Measurements from ENCODE around the gene GRK2. TPM values are rescaled to one million over a fixed set of nuclear protein-coding genes. Genes with fewer than 3 reads are reported as not detected.

The GRK2 gene
- total and polyA plus RNA-seq, 9 of the 15 experiments (the other 6 are each of a cell fraction or from before 2014, with no cell fraction given), result 0.24 to 95.8 (median 56.5) TPM

DNA sequence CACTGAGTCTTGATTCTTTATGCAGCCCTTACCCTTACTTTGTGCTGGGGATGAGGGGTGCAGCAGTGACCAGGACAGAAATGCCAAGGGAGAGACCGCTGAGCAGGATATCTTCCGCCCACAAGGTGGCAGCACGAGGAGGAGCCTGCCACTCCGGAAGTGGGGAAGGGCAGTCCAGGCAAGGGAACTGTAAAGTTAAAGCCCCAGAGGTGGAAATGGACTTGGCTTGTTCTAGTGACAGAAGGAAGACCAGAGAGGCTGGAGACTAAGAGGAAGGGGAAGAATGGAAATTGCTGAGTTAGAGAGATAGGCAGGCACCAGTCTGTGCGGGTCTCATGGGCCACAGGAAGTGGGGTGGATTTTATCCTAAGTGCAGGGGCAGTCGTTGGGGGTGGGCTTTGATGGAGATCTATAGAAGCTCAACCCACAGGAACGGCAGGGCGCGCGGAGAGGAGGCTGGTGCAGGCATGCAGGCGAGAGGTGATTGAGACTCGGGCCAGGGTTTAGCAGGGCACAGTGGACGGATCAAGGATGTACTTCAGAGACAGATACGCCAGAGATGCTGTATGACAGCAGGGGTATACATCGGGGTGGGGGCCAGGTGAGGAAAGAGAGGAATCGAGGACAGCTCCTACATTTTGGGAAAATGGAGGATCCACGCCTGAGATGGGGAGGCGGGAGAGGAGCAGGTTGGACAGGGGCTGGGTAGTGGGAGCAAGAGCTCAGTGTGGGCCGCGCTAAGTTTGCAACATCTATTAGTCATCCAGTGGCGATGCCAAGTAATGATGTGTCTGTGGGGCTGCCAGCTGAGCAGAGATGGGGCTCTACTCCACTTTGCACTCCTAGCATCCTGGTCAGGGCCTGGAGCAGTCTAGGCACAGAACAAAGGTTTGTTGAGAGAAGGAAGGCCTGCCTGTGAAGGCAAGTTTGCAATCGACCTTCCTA lies 3.3 kb upstream of the GRK2 start (continued):
- TF ChIP-seq ZNF217 (CRISPR knock-in tag; IDR thresholded peaks at IDR 0.05) (no peak), STAT5A (IDR thresholded peaks at IDR 0.05; ENCODE audit: borderline replicate concordance, low read length) (no peak), FOXK2 (conservative IDR thresholded peaks at IDR 0.05 in 1 of 2, IDR thresholded peaks at IDR 0.05 in 1 of 2; ENCODE audit: low read depth in 2 of 2) (0 out of 4 replicates have a peak, but pooled peaks of 1 of the 2 experiments have one; percentile 26), HCFC1 (IDR thresholded peaks at IDR 0.05; ENCODE audit: low read depth, low read length) (peak; percentile 56; the same call in 1 of the 2 replicates), PRMT5 (CRISPR knock-in tag; IDR thresholded peaks at IDR 0.05) (no peak), KAT7 (CRISPR knock-in tag; IDR thresholded peaks at IDR 0.05; ENCODE audit: borderline replicate concordance) (no peak; the same call in 1 of the 2 replicates), SRSF7 (optimal IDR thresholded peaks at IDR 0.05; ENCODE audit: low read depth, low read length) (no peak), L3MBTL2 (IDR thresholded peaks at IDR 0.05) (peak; percentile 37), TEAD2 (tag; IDR thresholded peaks at IDR 0.05) (no peak), ZFP30 (CRISPR knock-in tag; IDR thresholded peaks at IDR 0.05; ENCODE audit: borderline replicate concordance) (no peak)
- TF ChIP-seq, protein P1, sequence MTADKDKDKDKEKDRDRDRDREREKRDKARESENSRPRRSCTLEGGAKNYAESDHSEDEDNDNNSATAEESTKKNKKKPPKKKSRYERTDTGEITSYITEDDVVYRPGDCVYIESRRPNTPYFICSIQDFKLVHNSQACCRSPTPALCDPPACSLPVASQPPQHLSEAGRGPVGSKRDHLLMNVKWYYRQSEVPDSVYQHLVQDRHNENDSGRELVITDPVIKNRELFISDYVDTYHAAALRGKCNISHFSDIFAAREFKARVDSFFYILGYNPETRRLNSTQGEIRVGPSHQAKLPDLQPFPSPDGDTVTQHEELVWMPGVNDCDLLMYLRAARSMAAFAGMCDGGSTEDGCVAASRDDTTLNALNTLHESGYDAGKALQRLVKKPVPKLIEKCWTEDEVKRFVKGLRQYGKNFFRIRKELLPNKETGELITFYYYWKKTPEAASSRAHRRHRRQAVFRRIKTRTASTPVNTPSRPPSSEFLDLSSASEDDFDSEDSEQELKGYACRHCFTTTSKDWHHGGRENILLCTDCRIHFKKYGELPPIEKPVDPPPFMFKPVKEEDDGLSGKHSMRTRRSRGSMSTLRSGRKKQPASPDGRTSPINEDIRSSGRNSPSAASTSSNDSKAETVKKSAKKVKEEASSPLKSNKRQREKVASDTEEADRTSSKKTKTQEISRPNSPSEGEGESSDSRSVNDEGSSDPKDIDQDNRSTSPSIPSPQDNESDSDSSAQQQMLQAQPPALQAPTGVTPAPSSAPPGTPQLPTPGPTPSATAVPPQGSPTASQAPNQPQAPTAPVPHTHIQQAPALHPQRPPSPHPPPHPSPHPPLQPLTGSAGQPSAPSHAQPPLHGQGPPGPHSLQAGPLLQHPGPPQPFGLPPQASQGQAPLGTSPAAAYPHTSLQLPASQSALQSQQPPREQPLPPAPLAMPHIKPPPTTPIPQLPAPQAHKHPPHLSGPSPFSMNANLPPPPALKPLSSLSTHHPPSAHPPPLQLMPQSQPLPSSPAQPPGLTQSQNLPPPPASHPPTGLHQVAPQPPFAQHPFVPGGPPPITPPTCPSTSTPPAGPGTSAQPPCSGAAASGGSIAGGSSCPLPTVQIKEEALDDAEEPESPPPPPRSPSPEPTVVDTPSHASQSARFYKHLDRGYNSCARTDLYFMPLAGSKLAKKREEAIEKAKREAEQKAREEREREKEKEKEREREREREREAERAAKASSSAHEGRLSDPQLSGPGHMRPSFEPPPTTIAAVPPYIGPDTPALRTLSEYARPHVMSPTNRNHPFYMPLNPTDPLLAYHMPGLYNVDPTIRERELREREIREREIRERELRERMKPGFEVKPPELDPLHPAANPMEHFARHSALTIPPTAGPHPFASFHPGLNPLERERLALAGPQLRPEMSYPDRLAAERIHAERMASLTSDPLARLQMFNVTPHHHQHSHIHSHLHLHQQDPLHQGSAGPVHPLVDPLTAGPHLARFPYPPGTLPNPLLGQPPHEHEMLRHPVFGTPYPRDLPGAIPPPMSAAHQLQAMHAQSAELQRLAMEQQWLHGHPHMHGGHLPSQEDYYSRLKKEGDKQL (CRISPR knock-in tag; IDR thresholded peaks at IDR 0.05; ENCODE audit: borderline replicate concordance), result no peak
- TF ChIP-seq, protein P2, sequence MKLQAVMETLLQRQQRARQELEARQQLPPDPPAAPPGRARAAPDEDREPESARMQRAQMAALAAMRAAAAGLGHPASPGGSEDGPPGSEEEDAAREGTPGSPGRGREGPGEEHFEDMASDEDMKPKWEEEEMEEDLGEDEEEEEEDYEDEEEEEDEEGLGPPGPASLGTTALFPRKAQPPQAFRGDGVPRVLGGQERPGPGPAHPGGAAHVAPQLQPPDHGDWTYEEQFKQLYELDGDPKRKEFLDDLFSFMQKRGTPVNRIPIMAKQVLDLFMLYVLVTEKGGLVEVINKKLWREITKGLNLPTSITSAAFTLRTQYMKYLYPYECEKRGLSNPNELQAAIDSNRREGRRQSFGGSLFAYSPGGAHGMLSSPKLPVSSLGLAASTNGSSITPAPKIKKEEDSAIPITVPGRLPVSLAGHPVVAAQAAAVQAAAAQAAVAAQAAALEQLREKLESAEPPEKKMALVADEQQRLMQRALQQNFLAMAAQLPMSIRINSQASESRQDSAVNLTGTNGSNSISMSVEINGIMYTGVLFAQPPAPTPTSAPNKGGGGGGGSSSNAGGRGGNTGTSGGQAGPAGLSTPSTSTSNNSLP (IDR thresholded peaks at IDR 0.05; ENCODE audit: borderline replicate concordance, low read depth, low read length), result no peak
- TF ChIP-seq, protein P3, sequence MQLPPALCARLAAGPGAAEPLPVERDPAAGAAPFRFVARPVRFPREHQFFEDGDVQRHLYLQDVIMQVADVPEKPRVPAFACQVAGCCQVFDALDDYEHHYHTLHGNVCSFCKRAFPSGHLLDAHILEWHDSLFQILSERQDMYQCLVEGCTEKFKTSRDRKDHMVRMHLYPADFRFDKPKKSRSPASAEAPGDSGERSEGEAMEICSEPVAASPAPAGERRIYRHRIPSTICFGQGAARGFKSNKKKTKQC (CRISPR knock-in tag; IDR thresholded peaks at IDR 0.05), result no peak
- TF ChIP-seq, protein P4, sequence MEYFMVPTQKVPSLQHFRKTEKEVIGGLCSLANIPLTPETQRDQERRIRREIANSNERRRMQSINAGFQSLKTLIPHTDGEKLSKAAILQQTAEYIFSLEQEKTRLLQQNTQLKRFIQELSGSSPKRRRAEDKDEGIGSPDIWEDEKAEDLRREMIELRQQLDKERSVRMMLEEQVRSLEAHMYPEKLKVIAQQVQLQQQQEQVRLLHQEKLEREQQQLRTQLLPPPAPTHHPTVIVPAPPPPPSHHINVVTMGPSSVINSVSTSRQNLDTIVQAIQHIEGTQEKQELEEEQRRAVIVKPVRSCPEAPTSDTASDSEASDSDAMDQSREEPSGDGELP (CRISPR knock-in tag; IDR thresholded peaks at IDR 0.05; ENCODE audit: borderline replicate concordance), result peak; percentile 65; the same call in 1 of the 2 replicates
- TF ChIP-seq, protein P5, sequence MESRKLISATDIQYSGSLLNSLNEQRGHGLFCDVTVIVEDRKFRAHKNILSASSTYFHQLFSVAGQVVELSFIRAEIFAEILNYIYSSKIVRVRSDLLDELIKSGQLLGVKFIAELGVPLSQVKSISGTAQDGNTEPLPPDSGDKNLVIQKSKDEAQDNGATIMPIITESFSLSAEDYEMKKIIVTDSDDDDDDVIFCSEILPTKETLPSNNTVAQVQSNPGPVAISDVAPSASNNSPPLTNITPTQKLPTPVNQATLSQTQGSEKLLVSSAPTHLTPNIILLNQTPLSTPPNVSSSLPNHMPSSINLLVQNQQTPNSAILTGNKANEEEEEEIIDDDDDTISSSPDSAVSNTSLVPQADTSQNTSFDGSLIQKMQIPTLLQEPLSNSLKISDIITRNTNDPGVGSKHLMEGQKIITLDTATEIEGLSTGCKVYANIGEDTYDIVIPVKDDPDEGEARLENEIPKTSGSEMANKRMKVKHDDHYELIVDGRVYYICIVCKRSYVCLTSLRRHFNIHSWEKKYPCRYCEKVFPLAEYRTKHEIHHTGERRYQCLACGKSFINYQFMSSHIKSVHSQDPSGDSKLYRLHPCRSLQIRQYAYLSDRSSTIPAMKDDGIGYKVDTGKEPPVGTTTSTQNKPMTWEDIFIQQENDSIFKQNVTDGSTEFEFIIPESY (CRISPR knock-in tag; IDR thresholded peaks at IDR 0.05), result no peak

Data from K562 (cell line).